Esophagus (tissue), 2 donors: ENCODE data around the gene ABCC1. TPM values are rescaled to one million over a fixed set of nuclear protein-coding genes. Genes with fewer than 3 reads are reported as not detected.
"Not testable (repeated sequence)": the region's sequence is repeated elsewhere in the genome, so short reads cannot be mapped to it uniquely, and the experiment has no call there.

ENCODE experiments used
- H3K27ac ChIP-seq, 2 donors: one replicate each; pipeline ENCODE4 v1.5.1; 2013; ENCODE audit warnings: low read depth in 2 of 2, mild to moderate bottlenecking in 2 of 2, inconsistent platforms in 1 of 2, low read length in 1 of 2, moderate library complexity in 1 of 2
- H3K27me3 ChIP-seq, 2 donors: one replicate each; pipeline ENCODE4 v1.6.1; 2013; ENCODE audit warnings: low read length in 2 of 2, control low read depth in 1 of 2, mild to moderate bottlenecking in 1 of 2; ENCODE audit not compliant: insufficient read depth in 2 of 2, control insufficient read depth in 1 of 2
- H3K36me3 ChIP-seq, 2 donors: one replicate each; pipeline ENCODE4 v1.6.1; 2013; ENCODE audit warnings: low read length in 1 of 2; ENCODE audit not compliant: control insufficient read depth in 2 of 2, insufficient read depth in 2 of 2
- H3K4me1 ChIP-seq, 2 donors: one replicate each; pipeline ENCODE4 v1.6.1; 2013; ENCODE audit warnings: low read length in 1 of 2; ENCODE audit not compliant: control insufficient read depth in 2 of 2, insufficient read depth in 2 of 2
- H3K4me3 ChIP-seq, 2 donors: one replicate each; pipeline ENCODE4 v1.5.1; 2013; ENCODE audit warnings: low read length in 2 of 2, mild to moderate bottlenecking in 2 of 2, low read depth in 1 of 2, moderate library complexity in 1 of 2
- H3K9me3 ChIP-seq, 2 donors: one replicate each; pipeline ENCODE4 v1.6.1; 2013; ENCODE audit warnings: mild to moderate bottlenecking in 2 of 2, low read depth in 1 of 2, low read length in 1 of 2, moderate library complexity in 1 of 2; ENCODE audit not compliant: control insufficient read depth in 2 of 2, insufficient read depth in 1 of 2
- WGBS, 2 donors: extraction: QIAGEN DNeasy Blood & Tissue Kit; methylation state at CpG; one replicate each; pipeline ENCODE4 v1.1.7; 2013; 5-methylcytosine and 5-hydroxymethylcytosine counted together
- polyA plus RNA-seq, 2 donors: library from polyadenylated mRNA; stranded (reverse); fragments of 200-250 nt; gene quantifications; one replicate each; pipeline ENCODE4 v1.2.3, GENCODE V29; 2013
- donor health status: healthy with polysubstance abuse.
- donor health status: Bipolar disorder and iron deficiency.

Gene ABCC1
- polyA plus RNA-seq, 2 donors, result 14.8 to 21.8 TPM

DNA sequence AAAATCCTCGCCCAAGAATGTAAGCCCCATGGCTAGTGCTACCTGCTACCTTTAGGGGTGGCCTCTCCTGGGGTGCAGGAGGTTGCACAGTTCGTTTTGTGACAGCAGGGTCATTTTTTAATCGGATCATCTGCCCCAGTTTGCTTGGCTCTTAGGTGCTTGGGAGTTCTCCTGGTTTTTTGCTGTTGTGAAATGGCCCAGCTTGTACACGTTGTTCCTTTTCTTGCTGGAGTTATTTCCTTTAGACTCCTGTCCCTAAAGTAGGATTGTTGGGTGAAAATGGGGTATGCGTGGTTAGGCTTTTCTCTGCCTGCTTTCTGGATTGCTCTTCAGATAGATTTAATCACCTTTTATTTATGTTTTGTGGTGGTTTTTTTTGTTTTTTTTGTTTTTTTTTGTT, 25.8 kb downstream of the ABCC1 start:
- no peaks in the 10 kb centered on the region for H3K27me3 ChIP-seq
- H3K4me3 ChIP-seq, result no peak overlapping the region
- peak overlapping the region; percentile 66 to 72 for H3K27ac ChIP-seq
- peaks cover 0 to 4% of the 10 kb centered on the region in 2 donors for H3K36me3 ChIP-seq
- WGBS, 2 donors, result 81 to 86% methylated on average over 5 of the region's 5 CpGs
- H3K4me1 ChIP-seq, result peaks cover 3 to 5% of the 10 kb centered on the region in 2 donors
- H3K9me3 ChIP-seq, result peaks cover 2 to 3% of the 10 kb centered on the region in 2 donors

GRCh38 chr16:15976225-15976812, 26.9 kb downstream of the ABCC1 start:
- Histone ChIP-seq H3K4me1 (peaks cover 3% of the 10 kb centered on the region in 2 donors), H3K36me3 (peaks cover 0 to 2% of the 10 kb centered on the region in 2 donors), H3K27me3 (no peaks in the 10 kb centered on the region), H3K27ac (peak overlapping the region; percentile 69 to 91), H3K4me3 (no peak overlapping the region), H3K9me3 (peaks cover 4% of the 10 kb centered on the region in 2 donors)
- WGBS, 2 donors, result 59 to 65% methylated on average over 5 of the region's 5 CpGs

- Histone ChIP-seq H3K36me3 (peaks cover 0 to 2% of the 10 kb centered on the region in 2 donors), H3K27me3 (no peaks in the 10 kb centered on the region), H3K4me1 (peaks cover 3% of the 10 kb centered on the region in 2 donors), H3K27ac (peak overlapping the region; percentile 69 to 87), H3K9me3 (peaks cover 3 to 5% of the 10 kb centered on the region in 2 donors), H3K4me3 (no peak overlapping the region)
- WGBS, 2 donors, result 71 to 80% methylated on average over 7 of the region's 7 CpGs
Observed at GRCh38 chr16:15976929-15977637, 27.7 kb downstream of the ABCC1 start.

DNA sequence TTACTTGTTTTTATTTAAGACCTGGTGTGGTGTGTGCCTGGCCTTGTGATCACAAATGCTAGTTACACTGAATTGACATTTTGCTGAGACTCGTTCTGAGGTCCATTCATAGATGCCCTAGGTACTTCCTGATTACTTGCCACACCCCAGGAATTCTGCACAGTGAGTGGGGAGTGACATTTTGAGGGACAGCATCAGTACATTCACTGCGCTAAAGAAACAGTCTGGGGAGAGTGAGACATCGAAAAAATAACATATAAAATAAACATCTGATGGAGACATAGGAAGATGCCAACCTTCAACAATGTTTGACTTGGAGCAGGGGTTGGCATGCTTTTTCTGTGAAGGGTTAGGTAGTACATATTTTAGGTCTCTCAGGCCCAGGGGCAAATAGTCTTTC, 30.4 kb downstream of the ABCC1 start:
- Histone ChIP-seq H3K27me3 (no peaks in the 10 kb centered on the region), H3K36me3 (no peaks in the 10 kb centered on the region), H3K9me3 (peaks cover 3% of the 10 kb centered on the region in 2 donors), H3K4me1 (peaks cover 0 to 3% of the 10 kb centered on the region in 2 donors), H3K4me3 (no peak overlapping the region), H3K27ac (peak overlapping the region in 1 of 2 donors; percentile 40)
- 55 to 61% methylated on average over 3 of the region's 3 CpGs for WGBS, 2 donors

GRCh38 chr16:15980329-15980728, 30.9 kb downstream of the ABCC1 start:
- H3K4me1 ChIP-seq, result peaks cover 0 to 3% of the 10 kb centered on the region in 2 donors
- WGBS, 2 donors, result 77 to 81% methylated on average over 3 of the region's 3 CpGs

GRCh38 chr16:15981382-15981781, 32.0 kb downstream of the ABCC1 start:
- Histone ChIP-seq H3K36me3 (peaks cover 0 to 3% of the 10 kb centered on the region in 2 donors), H3K27ac (no peak overlapping the region), H3K27me3 (no peaks in the 10 kb centered on the region), H3K9me3 (peaks cover 3% of the 10 kb centered on the region in 2 donors), H3K4me3 (no peak overlapping the region), H3K4me1 (peaks cover 0 to 3% of the 10 kb centered on the region in 2 donors)
- WGBS, 2 donors, result 65 to 77% methylated on average over 3 of the region's 3 CpGs

More at GRCh38 chr16:15980329-15980728, 30.9 kb downstream of the ABCC1 start:
- H3K36me3 ChIP-seq, result no peaks in the 10 kb centered on the region
- H3K27me3 ChIP-seq, result no peaks in the 10 kb centered on the region
- peaks cover 3% of the 10 kb centered on the region in 2 donors for H3K9me3 ChIP-seq
- no peak overlapping the region for H3K4me3 ChIP-seq
- H3K27ac ChIP-seq, result peak overlapping the region in 1 of 2 donors; percentile 40

DNA sequence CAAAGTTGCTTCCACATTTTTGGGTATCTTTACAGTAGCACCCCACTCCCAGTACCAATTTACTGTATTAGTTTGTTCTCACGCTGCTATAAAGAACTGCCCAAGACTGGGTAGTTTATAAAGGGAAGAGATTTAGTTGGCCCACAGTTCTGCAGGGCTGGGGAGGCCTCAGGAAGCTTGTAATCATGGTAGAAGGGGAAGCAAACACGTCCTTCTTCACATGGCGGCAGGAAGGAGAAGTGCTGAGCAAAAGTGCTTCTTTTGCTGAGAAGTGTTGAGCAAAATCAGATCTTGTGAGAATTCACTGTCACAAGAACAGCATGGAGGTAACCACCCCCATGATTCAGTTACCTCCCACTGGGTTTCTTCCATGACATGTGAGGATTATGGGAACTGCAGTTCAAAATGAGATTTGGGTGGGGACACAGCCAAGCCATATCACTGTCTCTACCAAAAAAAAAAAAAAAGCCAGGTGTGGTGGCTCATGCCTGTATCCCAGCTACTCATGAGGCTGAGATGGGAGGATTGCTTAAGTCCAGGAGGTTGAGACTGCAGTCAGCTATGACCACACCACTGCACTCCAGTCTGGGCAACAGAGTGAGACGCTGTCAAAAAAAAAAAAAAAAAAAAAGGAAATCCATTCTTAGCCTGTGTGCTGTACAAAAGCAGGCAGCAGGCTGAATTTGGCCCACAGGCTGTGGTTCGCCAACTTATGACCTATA, 32.9 kb downstream of the ABCC1 start:
- not testable (repeated sequence) for H3K36me3 ChIP-seq, H3K4me1 ChIP-seq, H3K4me3 ChIP-seq, H3K27me3 ChIP-seq, H3K9me3 ChIP-seq, H3K27ac ChIP-seq
- WGBS, 2 donors, result 91 to 92% methylated on average over 5 of the region's 5 CpGs

- H3K36me3 ChIP-seq, result peaks cover 0 to 3% of the 10 kb centered on the region in 2 donors
- no peak overlapping the region for H3K4me3 ChIP-seq
- 50 to 55% methylated on average over 5 of the region's 5 CpGs for WGBS, 2 donors
- peaks cover 3% of the 10 kb centered on the region in 2 donors for H3K9me3 ChIP-seq
- peak overlapping the region in 1 of 2 donors; percentile 17 for H3K27ac ChIP-seq
- H3K4me1 ChIP-seq, result peaks cover 0 to 2% of the 10 kb centered on the region in 2 donors
- H3K27me3 ChIP-seq, result no peaks in the 10 kb centered on the region
Observed at GRCh38 chr16:15983898-15984297, 34.5 kb downstream of the ABCC1 start.

DNA sequence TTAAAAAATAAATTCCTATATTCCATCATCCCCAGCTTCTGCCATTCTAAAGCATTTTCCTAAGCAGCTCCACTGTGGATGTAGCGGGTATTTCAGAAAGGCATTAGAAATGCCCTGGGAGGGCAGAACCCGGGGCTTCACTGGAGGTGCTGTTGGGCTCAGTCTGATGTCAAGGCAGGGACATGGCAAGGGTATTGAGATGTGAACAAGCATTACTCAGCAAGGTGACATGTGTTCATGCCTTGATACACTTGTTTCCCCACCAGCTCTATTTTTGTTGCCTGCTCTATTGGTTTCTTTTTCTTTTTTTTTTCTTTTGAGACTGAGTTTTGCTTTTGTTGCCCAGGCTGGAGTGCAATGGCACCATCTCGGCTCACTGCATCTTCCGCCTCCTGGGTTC, 35.7 kb downstream of the ABCC1 start:
- no peaks in the 10 kb centered on the region for H3K27me3 ChIP-seq
- H3K4me3 ChIP-seq, result no peak overlapping the region
- WGBS, 2 donors, result 96 to 97% methylated on average over 4 of the region's 4 CpGs
- H3K27ac ChIP-seq, result no peak overlapping the region
- peaks cover 0 to 3% of the 10 kb centered on the region in 2 donors for H3K36me3 ChIP-seq
- H3K4me1 ChIP-seq, result peaks cover 0 to 9% of the 10 kb centered on the region in 2 donors
- H3K9me3 ChIP-seq, result peaks cover 3% of the 10 kb centered on the region in 2 donors
